Cardiac muscle cell (in vitro differentiated cells and primary cell): ENCODE measurements around the gene IFNL3. TPM values are rescaled to one million over a fixed set of nuclear protein-coding genes. Genes with fewer than 3 reads are reported as not detected.

ENCODE experiments used
- DNase-seq, 2 donors: peaks; one replicate each; pipeline versions ENCODE4 v3.0.0 to v3.0.0-alpha.2; 2010 to 2017; ENCODE audit warnings: low read depth in 1 of 2, low spot score in 1 of 2
- H3K27ac ChIP-seq: fragments of 200-600 bp; sonication (generic); 2 replicates; pipeline ENCODE4 v1.5.1; 2016
- H3K27me3 ChIP-seq: fragments of 200-600 bp; sonication (generic); 2 replicates; pipeline ENCODE4 v1.6.0; 2016; ENCODE audit warnings: control low read depth
- H3K36me3 ChIP-seq: fragments of 200-600 bp; sonication (generic); 2 replicates; pipeline ENCODE4 v1.5.1; 2016; ENCODE audit warnings: control low read depth
- H3K4me1 ChIP-seq: fragments of 200-600 bp; sonication (generic); 2 replicates; pipeline ENCODE4 v1.8.1; 2017; ENCODE audit warnings: low read depth, mild to moderate bottlenecking, mixed run types
- H3K4me3 ChIP-seq: fragments of 200-600 bp; sonication (generic); 2 replicates; pipeline ENCODE4 v1.5.1; 2016; ENCODE audit warnings: mild to moderate bottlenecking
- H3K9me3 ChIP-seq: fragments of 200-600 bp; sonication (generic); 2 replicates; pipeline ENCODE4 v1.5.1; 2017; ENCODE audit warnings: low read depth, mild to moderate bottlenecking, control low read depth
- CTCF ChIP-seq: IDR thresholded peaks from 2 replicates; pipeline ENCODE4 v1.5.1; 2012; ENCODE audit warnings: low read depth, mild to moderate bottlenecking, low read length
- polyA plus RNA-seq: library from polyadenylated mRNA; unstranded; fragments of >200 nt; fragmentation: Nextera tagmentation; extraction: Ambion mirVana; gene quantifications from 2 replicates; pipeline ENCODE4 v1.2.1, GENCODE V29; 2016
- total RNA-seq: library from RNA; depleted of rRNA; stranded (reverse); fragments of >200 nt; gene quantifications from 2 replicates; pipeline ENCODE4 v1.2.3, GENCODE V29; 2016

The IFNL3 gene
- total and polyA plus RNA-seq, 2 experiments from 2014 or later = not detected

GRCh38 chr19:39238944-39239343 is 5.9 kb downstream of the IFNL3 start:
- Histone ChIP-seq H3K27ac (no peak overlapping the region), H3K9me3 (no peaks in the 10 kb centered on the region), H3K27me3 (peaks cover 6% of the 10 kb centered on the region), H3K4me3 (no peak overlapping the region), H3K36me3 (no peaks in the 10 kb centered on the region), H3K4me1 (no peaks in the 10 kb centered on the region)
- TF ChIP-seq CTCF = no peak
- DNase-seq = no peak

DNA sequence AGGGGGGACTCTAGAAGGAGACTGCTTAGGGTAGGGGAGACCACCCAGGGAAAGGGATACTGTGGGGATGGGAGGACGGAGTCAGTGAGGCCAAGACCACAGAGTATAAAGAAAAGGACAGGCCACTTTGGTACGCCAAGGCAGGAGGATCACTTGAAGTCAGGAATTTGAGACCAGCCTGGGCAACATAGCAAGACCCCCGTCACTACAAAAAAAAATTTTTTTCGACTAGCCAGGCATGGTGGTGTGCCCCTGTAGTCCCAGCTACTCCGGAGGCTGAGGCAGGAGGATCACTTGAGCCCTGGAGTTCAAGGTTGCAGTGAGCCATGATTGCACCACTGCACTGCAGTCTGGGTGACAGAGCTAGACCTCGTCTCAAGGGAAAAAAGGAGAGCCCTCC is 6.6 kb downstream of the IFNL3 start:
- DNase-seq = no peak
- no peak overlapping the region for H3K27ac ChIP-seq
- TF ChIP-seq CTCF = no peak
- no peaks in the 10 kb centered on the region for H3K36me3 ChIP-seq
- no peaks in the 10 kb centered on the region for H3K4me1 ChIP-seq
- H3K9me3 ChIP-seq = no peaks in the 10 kb centered on the region
- no peak overlapping the region for H3K4me3 ChIP-seq
- peaks cover 4% of the 10 kb centered on the region for H3K27me3 ChIP-seq

GRCh38 chr19:39237200-39238184 is 7.3 kb downstream of the IFNL3 start:
- Histone ChIP-seq H3K9me3 (no peaks in the 10 kb centered on the region), H3K4me1 (no peaks in the 10 kb centered on the region), H3K4me3 (no peak overlapping the region), H3K36me3 (no peaks in the 10 kb centered on the region), H3K27me3 (peaks cover 8% of the 10 kb centered on the region), H3K27ac (no peak overlapping the region)
- DNase-seq = peak in 1 of 2 donors; percentile 21
- no peak for TF ChIP-seq CTCF

GRCh38 chr19:39236527-39236926 is 8.3 kb downstream of the IFNL3 start:
- TF ChIP-seq CTCF = no peak
- Histone ChIP-seq H3K27me3 (peaks cover 13% of the 10 kb centered on the region), H3K4me1 (no peaks in the 10 kb centered on the region), H3K27ac (no peak overlapping the region), H3K36me3 (no peaks in the 10 kb centered on the region), H3K9me3 (no peaks in the 10 kb centered on the region), H3K4me3 (no peak overlapping the region)
- DNase-seq = no peak

DNA sequence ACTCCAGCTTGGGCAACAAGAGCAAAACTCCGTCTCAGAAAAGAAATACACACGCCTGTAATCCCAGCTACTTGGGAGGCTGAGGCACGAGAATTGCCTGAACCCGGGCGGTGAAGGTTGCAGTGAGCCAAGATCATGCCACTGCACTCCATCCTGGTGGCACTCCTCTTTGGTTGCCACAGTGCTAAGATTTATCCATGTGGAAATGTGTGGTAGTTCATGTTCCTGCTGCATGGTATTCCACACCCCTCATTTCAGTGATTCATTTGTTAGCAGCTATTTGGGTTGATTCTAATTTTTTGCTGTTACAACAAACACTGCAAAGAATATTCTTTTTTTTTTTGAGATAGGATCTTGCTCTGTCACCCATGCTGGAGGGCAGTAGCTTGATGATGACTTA is 12.1 kb downstream of the IFNL3 start:
- DNase-seq = no peak
- H3K36me3 ChIP-seq = no peaks in the 10 kb centered on the region
- H3K27ac ChIP-seq = no peak overlapping the region
- no peak overlapping the region for H3K4me3 ChIP-seq
- no peak for TF ChIP-seq CTCF
- H3K27me3 ChIP-seq = peaks cover 13% of the 10 kb centered on the region
- no peaks in the 10 kb centered on the region for H3K9me3 ChIP-seq
- H3K4me1 ChIP-seq = no peaks in the 10 kb centered on the region
